Prostate gland (tissue), 2 donors: Measurements from ENCODE around the gene GAK.

Experiments used
- POLR2A ChIP-seq: fragments of 450-650 bp; IDR thresholded peaks from one replicate; pipeline ENCODE4 v1.6.1; 2016; ENCODE audit warnings: antibody characterized with exemption, mild to moderate bottlenecking
- POLR2AphosphoS5 ChIP-seq: sonication (generic); formaldehyde crosslinking; IDR thresholded peaks from one replicate; pipeline ENCODE4 v1.6.1; 2017; ENCODE audit warnings: antibody characterized with exemption
- TF ChIP-seq, protein P1 (sequence below), 4 experiments: fragments of 200-600 bp in 2 of 4; fragments of 450-650 bp in 2 of 4; sonication (generic) in 2 of 4; IDR thresholded peaks; 1 replicate in 3 of 4; 2 replicates in 1 of 4; pipeline ENCODE4 v1.5.1; 2016 to 2019; ENCODE audit warnings: antibody characterized with exemption in 4 of 4, mild to moderate bottlenecking in 2 of 4, moderate library complexity in 2 of 4

DNA sequence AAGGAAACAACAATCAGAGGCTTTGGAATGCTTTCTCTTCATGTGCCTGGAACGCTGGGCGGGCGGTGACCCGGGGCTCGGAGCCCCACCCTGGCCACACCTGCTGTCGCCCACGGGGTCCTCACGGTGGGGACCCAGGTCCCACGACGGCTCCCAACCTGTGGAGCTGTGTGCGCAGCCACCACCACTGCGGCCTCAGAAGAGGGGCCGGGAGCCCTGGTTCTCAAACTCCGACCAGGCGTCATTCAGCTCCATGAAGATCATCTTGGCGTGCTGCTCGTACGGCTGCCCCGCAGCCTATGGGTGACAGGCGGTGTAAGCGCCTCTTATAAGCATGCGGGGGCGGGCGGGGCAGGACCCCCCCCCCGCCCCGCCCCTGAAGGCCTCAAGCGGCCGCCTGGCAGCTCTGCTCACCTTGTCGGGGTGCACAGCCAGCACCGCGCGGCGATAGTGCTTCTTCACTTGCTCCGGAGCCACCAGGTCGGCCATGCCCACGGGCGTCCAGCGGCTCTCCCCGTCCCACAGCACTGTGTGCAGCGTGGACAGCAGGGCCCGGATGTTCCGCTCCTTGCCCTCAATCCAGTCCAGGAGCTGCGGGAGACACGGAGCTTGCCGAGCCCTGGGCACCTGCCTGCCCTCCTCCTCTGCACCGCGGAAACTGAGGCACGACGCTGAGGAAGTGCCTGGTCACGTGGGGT, 82.5 kb downstream of the GAK start:
- TF ChIP-seq, protein P1, sequence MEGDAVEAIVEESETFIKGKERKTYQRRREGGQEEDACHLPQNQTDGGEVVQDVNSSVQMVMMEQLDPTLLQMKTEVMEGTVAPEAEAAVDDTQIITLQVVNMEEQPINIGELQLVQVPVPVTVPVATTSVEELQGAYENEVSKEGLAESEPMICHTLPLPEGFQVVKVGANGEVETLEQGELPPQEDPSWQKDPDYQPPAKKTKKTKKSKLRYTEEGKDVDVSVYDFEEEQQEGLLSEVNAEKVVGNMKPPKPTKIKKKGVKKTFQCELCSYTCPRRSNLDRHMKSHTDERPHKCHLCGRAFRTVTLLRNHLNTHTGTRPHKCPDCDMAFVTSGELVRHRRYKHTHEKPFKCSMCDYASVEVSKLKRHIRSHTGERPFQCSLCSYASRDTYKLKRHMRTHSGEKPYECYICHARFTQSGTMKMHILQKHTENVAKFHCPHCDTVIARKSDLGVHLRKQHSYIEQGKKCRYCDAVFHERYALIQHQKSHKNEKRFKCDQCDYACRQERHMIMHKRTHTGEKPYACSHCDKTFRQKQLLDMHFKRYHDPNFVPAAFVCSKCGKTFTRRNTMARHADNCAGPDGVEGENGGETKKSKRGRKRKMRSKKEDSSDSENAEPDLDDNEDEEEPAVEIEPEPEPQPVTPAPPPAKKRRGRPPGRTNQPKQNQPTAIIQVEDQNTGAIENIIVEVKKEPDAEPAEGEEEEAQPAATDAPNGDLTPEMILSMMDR (IDR thresholded peaks at IDR 0.05) = no peak
- TF ChIP-seq POLR2AphosphoS5 = no peak
- TF ChIP-seq POLR2A = no peak
